NCI-H128 (cell line): ENCODE measurements around the gene OR5F1.

ENCODE experiments used
- DNase-seq: peaks from one replicate; lab custom pipeline; 2025; ENCODE audit not compliant: unreplicated experiment; lab: John Stamatoyannopoulos, UW

OR5F1 gene

DNA sequence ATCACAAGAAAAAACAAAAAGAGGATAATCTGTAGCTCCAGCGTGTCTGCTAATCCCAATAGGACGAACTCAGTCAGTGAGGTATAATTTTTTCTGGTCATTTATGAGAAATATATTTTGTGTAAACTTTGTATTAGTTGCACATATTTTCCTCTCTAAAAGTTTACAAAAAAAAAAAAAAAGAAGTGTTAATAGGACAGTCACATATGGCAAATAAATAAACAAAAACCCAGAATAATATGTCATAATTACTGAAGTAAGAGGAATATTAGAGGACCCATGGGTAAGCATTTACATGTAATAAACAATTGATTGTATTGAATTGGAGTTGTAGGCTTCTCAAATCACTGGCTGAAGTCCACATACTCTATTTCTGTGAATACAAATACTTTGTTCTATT is at the start of gene OR5F1:
Gene OR5F1 (minus strand): TSS at position 101 of the 400 bp plus-strand sequence. CDS start 0 bp downstream, at position 101.
- DNase-seq: no peak

DNA sequence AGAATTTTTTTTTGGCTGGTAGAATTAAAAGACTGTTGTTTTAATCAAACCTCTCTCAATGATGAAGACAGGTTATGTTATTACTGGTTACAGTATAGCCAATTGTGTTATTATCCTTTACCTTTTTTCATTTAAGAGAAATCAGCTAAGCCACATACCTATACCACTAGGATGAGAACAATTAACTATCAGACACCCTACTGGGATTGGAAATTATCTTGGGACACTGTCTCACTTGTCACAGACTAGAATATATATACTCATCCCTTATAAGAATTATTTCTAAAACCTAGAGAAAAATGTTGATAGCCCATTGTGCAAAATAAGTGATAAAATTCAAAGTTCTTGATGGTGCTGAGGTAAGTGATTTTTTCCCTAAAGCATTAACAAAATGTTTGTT is 32.9 kb upstream of the OR5F1 start, which contains the start of gene OR5AS1:
Gene OR5AS1 (plus strand): TSS at position 301 of the 400 bp plus-strand sequence. CDS start 2,765 bp downstream, outside the sequence.
- DNase-seq: no peak

DNA sequence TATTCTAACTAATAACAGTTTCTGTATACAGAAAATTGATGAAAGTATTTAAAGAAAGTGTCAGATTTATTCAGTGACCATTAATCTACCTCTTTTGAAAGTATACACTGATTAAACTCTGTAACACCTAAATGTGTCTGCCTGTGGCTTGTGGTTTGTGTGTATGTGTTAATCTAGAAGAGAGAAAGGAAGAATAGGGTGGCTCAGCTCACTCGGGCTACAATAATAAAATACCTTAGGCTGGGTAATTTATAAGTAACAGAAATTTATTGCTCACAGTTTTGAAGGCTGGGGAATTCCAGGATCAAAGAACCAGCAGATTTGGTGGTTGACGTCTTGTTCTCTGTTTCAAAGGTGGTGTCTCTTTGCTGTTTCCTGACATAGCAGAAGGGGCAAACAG is 19.4 kb upstream of the OR5F1 start:
- no peak for DNase-seq

DNA sequence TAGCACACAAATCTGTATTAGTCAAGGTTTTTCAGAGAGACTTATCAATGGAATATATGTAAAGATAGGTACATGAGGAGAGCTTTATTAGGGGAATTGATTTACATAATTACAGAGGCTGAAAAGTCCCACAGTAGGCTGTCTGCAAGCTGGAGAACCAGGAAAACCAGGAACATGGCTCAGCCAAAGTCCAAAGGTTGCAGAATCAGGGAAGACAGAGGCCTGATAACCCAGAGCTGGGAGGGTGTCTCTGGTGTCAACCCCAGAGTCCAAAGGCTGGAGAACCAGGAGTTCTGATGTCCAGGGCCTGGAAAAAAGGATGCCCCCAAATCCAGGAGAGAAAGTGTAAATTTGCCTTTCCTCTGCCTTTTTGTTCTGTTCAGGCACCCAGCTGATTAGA is 16.3 kb upstream of the OR5F1 start:
- no peak for DNase-seq

DNA sequence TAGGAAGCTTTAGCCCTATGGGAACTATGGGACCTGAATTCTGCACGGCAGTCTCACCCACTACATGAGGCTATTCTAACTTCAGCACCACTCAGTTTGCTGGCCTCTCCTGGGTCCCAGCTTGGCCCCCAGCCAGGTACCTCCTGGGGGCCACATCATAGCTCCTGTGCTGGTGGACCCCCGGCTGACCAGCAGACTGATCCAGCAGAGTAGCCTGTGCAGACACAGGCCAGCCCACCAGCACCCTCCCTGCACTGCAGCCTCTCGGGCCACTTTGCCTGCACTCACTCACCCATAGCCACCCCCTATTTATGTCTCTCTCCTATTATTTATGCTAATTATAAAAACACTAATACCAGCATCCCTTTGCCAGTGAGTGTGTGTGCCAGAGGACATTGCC is 23.5 kb downstream of the OR5F1 start:
- no peak for DNase-seq

DNA sequence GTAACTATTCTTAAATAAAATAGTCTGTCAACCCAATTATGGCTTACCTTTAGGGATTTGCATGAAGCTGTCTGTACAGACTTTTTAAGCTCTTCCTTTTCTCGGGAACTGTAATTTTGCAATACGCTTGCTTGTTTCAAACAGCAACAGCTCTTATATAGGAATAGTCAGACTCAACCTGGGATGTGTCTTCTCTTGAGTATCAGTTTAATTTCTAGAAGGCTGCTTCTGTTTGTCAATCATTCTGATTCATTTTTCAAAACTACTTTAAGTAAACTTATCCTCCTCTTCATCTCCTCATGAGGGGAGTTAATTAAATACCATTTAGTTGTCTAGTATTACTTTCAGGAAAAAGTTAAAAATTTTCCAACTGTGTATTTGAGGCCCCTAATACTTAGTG is 24.6 kb downstream of the OR5F1 start, which contains the start of gene OR10AG1:
Gene OR10AG1 (minus strand): TSS at position 101 of the 400 bp plus-strand sequence. CDS start 38 bp downstream, at position 63.
- DNase-seq: no peak

DNA sequence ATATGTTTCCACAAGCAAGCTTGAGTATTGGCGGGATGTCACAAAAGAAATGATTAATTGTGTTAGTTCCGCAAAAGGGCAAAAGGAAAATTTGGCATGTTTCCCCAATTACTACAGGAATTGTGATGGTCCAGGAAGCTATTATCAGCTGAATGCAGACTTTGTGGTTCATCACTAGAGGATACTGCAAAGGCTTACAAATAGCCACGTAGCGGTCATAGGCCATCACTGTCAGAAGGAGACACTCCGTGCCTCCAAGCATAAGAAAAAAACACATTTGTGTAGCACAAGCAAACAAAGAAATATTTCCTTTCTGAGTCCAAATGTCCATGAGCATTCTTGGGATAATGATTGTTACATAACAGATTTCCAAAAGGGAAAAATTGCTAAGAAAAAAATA is 26.5 kb downstream of the OR5F1 start:
- no peak for DNase-seq

DNA sequence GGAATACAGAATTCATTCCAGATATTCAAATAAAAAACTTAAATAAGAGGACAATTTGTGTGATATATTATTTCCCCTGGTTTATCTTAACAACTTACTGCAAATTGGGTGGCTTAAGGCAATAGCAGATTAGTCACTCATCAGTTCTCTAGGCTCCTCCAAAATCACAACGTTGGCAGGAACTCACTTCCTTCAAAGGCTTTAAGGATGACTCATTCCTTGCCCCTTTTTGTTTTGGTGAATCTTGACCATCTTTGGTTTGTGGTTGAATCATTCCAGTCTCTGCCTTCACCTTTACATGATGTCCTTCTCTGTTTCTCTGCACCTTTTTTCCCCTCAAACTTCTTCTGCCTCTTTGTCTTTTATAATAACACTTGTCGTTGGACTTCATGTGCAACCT is 28.0 kb downstream of the OR5F1 start:
- DNase-seq: no peak

DNA sequence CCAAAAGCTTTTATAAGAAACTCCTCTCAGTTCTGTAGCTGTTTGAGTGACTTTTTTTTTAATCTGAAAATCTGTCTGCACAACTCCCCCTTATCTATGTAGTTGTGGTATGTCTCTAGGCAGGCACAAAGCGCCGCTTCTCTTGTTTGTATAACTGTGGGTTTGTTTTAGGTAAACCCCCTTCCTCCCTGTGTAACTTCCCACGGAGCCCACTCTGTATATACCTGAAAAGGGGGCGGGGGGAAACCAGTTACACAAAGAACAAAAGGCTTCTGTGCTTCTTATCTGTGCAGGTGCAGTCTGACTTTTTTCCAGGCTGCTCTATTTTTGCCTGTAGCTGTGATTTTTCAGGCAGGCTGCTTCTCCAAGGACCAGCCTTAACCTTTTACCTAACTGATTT is 37.9 kb downstream of the OR5F1 start:
- DNase-seq: no peak

DNA sequence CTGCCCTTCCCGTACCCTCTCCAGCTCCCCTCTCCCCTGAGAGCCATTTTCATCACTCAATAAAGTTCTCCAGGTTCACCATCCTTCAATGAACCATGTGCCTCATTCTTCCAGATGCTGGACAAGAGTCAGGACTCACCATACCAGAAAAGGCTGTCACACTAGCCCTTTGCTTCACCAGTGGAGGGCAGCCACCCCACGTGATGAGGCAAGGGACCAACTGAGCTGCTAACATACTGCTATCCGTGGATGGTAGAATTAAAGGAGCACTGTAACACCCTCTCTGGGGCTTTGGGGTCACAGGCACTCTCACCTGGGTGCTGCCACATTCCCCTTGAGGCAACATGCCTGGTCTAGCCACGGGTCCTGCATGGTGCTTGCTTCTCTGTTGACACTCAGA is 45.1 kb downstream of the OR5F1 start:
- DNase-seq: no peak
